Epithelial cell of esophagus (primary cell): Measurements from ENCODE around the gene ZNF366.

Experiments used
- DNase-seq: peaks from one replicate; pipeline ENCODE4 v3.0.0; 2010; ENCODE audit warnings: low read depth
- H3K4me3 ChIP-seq: 2 replicates; pipeline ENCODE4 v1.5.1; 2011; ENCODE audit warnings: mild to moderate bottlenecking, low read length, control low read depth
- TF ChIP-seq, protein P1 (sequence below): IDR thresholded peaks from 2 replicates; pipeline ENCODE4 v1.5.1; 2011; ENCODE audit warnings: low read depth, mild to moderate bottlenecking, low read length, control low read depth, inconsistent platforms; ENCODE audit not compliant: insufficient read depth; ENCODE audit errors: missing control alignments

ZNF366 gene

DNA sequence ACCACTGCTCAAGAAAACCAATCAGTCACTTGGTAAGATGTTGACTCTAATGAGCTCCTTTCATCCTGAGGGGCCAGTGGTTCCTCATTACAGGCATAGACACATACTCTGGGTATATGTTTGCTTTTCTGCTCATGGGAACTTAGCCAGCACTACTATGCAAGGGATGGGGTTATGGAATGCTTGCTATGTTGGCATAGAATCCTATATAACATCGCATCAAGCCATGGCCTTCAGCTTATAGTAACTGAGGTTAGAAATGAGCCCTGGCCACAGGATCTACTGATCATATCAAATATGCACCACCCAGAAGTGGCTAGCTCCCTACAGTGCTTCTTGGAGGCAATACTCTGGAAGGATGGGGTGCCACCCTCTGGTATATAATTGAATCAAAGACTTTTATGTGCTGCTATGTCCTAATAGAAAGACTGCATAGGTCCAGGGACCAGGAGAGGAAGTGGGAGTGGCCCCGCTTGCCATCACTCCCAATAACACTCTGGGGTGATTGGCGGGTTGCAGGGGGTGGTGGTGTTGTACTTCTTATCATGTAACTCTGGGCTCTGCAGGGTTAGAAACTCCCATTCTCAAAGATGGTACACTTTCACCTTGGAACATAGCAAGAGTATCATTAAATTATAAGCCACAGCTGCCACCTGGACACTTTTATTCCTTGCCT is 70.3 kb downstream of the ZNF366 start:
- TF ChIP-seq, protein P1, sequence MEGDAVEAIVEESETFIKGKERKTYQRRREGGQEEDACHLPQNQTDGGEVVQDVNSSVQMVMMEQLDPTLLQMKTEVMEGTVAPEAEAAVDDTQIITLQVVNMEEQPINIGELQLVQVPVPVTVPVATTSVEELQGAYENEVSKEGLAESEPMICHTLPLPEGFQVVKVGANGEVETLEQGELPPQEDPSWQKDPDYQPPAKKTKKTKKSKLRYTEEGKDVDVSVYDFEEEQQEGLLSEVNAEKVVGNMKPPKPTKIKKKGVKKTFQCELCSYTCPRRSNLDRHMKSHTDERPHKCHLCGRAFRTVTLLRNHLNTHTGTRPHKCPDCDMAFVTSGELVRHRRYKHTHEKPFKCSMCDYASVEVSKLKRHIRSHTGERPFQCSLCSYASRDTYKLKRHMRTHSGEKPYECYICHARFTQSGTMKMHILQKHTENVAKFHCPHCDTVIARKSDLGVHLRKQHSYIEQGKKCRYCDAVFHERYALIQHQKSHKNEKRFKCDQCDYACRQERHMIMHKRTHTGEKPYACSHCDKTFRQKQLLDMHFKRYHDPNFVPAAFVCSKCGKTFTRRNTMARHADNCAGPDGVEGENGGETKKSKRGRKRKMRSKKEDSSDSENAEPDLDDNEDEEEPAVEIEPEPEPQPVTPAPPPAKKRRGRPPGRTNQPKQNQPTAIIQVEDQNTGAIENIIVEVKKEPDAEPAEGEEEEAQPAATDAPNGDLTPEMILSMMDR: no peak
- peak; percentile 19 for DNase-seq
- no peak overlapping the region for H3K4me3 ChIP-seq

DNA sequence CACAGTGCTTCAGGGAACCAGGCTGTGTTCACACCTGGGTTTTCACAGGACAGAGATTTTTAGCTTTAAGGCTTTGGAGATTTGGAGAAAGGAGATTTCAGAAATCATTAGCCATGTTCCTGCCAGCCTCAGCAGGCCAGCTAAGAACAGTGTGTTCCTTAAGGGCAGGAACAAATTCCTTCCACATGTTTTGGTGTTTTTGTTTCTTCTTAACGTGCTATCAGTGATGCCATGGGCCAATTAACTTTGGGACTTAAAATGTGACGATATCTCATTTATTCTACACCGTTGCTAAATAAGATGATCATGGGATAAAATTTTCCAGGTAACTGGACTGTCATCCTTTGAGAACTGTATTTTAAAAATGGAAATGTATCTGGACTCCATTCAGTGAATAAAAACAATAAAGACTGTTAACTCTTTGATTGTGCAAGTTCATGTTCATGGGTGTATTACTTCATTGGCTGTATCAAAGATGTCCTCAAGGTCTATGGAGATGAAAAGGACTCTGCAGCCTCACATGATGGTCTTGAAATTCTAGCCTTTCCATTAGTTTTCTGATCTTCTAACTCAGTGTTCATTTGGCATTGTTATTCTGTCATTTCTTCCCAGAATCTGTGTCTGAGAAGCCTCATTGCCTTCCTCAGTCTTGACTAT is 72.3 kb downstream of the ZNF366 start:
- H3K4me3 ChIP-seq: no peak overlapping the region
- TF ChIP-seq, protein P1: no peak
- no peak for DNase-seq

DNA sequence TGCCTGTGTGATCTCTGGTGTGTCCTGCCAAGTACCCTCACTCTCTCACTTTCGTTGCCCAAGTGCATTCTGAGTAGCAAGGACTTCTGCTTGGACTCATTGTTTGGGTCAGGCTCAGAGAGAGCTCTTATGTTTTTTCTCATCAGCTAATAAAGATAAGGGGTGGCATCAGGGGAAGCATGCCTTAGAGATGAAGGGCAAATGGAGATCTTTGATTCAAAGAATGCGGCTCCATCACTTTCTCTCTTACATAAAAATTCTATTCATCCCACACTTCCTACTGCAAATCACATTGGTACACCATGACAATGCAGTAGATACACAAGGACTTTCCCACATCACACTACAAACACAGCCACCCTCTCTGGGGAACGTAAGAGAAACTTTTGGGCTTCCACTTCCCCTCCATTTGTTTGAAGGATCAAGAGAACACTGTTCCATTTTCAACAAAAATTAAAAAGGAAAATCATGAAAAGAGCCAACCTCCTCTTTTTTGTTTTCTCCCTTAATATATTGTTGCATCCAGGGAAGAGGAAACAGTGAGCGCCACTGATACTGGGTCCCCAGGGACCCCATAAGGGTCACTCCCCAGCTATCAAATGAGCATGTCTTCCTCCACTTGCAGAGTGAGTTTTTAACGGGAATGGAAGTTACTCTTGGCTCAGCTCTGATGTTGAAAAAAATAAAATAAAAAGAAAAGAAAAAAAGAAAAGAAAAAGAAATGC is 73.0 kb downstream of the ZNF366 start:
- no peak for DNase-seq
- H3K4me3 ChIP-seq: no peak overlapping the region
- TF ChIP-seq, protein P1: no peak

DNA sequence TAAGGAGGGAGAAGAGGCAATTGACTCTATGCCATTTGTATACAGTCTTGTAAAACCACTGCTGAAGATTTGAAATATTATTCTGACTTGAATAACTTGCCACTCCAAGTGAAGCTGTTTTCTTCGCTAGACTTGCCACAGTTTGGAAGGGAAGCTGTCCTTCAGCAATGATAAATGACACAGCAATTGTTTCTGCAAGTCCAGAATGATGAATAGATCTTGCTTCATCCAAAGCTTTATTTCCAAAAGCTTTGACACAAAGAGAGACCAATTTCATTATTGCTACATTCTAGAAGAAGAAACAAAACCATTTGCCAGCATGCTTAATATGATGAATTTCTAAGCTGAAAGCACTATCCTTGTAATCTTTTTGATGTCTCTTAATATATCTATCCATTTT is 73.7 kb downstream of the ZNF366 start:
- peak; percentile 56 for DNase-seq
- TF ChIP-seq, protein P1: no peak
- no peak overlapping the region for H3K4me3 ChIP-seq

DNA sequence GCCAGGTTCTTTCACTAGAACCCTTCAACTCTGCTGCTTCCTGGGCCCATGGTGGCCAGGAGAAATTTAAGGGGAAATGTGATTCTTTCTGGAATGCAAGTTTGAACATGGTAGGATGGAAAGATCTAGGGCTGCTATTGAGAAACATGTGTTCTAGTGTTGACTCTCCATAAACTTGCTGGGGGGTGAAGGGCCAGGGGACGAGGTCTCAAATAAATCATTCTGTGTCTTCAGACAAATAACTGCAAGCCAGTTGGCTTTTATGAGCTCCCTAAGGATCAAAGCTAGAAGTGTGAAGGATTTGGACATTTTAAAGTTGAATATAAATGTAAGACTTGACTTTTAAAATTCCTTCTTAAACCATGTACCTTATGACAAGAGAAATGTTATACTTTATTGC is 78.5 kb downstream of the ZNF366 start:
- TF ChIP-seq, protein P1: no peak
- no peak overlapping the region for H3K4me3 ChIP-seq
- DNase-seq: no peak

DNA sequence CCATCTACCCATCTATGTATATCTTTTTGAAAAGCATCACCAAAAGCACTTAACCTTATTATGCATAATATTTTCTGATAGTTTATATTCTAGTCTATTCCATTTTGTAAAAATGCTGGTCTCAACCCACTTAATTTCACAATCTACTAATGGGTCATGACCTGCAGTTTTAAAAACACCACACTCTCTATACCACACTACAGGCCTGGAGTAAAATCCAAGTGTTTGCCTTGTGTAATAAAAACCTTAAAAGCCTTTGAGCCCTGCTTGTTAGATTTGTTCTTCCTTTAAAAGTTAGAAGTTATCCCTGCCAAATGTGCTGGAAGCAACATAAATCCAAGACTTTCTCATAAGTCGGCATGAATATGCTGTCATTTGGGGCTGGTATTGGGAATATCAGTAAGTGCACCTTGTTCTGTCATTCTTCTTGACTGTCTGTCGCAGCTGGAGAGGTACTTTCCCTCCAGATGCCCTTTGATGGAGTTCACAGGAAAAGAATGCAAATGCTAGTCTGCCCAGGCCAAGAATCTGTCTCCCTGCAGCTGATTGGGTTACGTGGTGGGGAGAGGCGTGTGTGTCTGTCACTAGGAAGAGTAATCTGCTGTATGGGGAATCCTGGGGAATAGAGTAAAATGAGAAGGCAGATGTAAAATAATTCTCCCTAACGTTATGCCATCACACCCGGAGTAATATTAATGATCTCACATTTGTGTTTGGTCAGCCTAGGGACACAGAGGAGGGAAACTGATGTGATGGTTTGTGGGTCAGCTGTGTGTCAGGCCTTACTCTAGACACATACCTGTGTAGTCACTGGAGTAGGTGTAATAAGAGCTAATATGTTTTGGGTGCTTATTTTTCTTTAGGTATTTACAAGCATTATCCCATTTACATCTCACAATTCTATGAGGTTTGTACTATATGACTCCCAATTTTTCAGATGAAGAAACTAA is 79.4 kb downstream of the ZNF366 start:
- TF ChIP-seq, protein P1: no peak
- H3K4me3 ChIP-seq: no peak overlapping the region
- peak; percentile 47 for DNase-seq
